22Rv1 (cell line): ENCODE data around the gene SMAGP.

Experiments used
- CTCF ChIP-seq: fragments of 450-650 bp; IDR thresholded peaks from 2 replicates; pipeline ENCODE4 v1.5.1; 2017; ENCODE audit warnings: mild to moderate bottlenecking
- ZFX ChIP-seq: fragments of 450-650 bp; IDR thresholded peaks from 2 replicates; pipeline ENCODE4 v1.6.1; 2017; ENCODE audit warnings: antibody characterized with exemption, borderline replicate concordance

- no peak for TF ChIP-seq CTCF
- no peak for TF ChIP-seq ZFX
These were observed 4.9 kb upstream of the SMAGP start for GRCh38 chr12:51275088-51275487.
